Stomach smooth muscle (tissue), 2 donors: ENCODE data around the gene PAQR4.

Experiments used
- H3K27ac ChIP-seq: one replicate; pipeline ENCODE4 v1.7.0; 2013; ENCODE audit warnings: mild to moderate bottlenecking, low read length, inconsistent platforms
- H3K27me3 ChIP-seq, 2 donors: one replicate each; pipeline ENCODE4 v1.7.0; 2013; ENCODE audit warnings: low read length in 2 of 2; ENCODE audit not compliant: insufficient read depth in 2 of 2, control insufficient read depth in 1 of 2
- H3K36me3 ChIP-seq, 2 donors: one replicate each; pipeline ENCODE4 v1.7.0; 2013; ENCODE audit warnings: low read length in 2 of 2; ENCODE audit not compliant: control insufficient read depth in 2 of 2, insufficient read depth in 2 of 2
- H3K4me1 ChIP-seq: one replicate; pipeline ENCODE4 v1.7.0; 2013; ENCODE audit warnings: low read length; ENCODE audit not compliant: control insufficient read depth, insufficient read depth
- H3K4me3 ChIP-seq, 2 donors: one replicate each; pipeline ENCODE4 v1.7.0; 2013; ENCODE audit warnings: low read length in 2 of 2
- H3K9ac ChIP-seq, 2 donors: one replicate each; pipeline ENCODE4 v1.7.0; 2013; ENCODE audit warnings: low read length in 2 of 2, mild to moderate bottlenecking in 1 of 2
- H3K9me3 ChIP-seq, 2 donors: one replicate each; pipeline ENCODE4 v1.7.0; 2013; ENCODE audit warnings: low read length in 2 of 2; ENCODE audit not compliant: control insufficient read depth in 2 of 2
- donor health status: healthy.
- donor health status: Pancreatic carcinoma.

PAQR4 gene

GRCh38 chr16:2946649-2947048 lies 22.5 kb upstream of the PAQR4 start:
- peaks cover 8 to 27% of the 10 kb centered on the region in 2 donors for H3K36me3 ChIP-seq
- no peaks in the 10 kb centered on the region for H3K4me1 ChIP-seq
- no peaks in the 10 kb centered on the region for H3K9me3 ChIP-seq
- no peaks in the 10 kb centered on the region for H3K27me3 ChIP-seq
- H3K27ac ChIP-seq, result no peak overlapping the region
- no peak overlapping the region for H3K4me3 ChIP-seq
- no peak overlapping the region for H3K9ac ChIP-seq

GRCh38 chr16:2948807-2949704 lies 20.1 kb upstream of the PAQR4 start:
- peaks cover 4 to 11% of the 10 kb centered on the region in 2 donors for H3K36me3 ChIP-seq
- no peak overlapping the region for H3K9ac ChIP-seq
- H3K27ac ChIP-seq, result no peak overlapping the region
- H3K4me3 ChIP-seq, result no peak overlapping the region
- H3K4me1 ChIP-seq, result no peaks in the 10 kb centered on the region
- peaks cover 0 to 2% of the 10 kb centered on the region in 2 donors for H3K27me3 ChIP-seq
- no peaks in the 10 kb centered on the region for H3K9me3 ChIP-seq

- peaks cover 3 to 6% of the 10 kb centered on the region in 2 donors for H3K27me3 ChIP-seq
- no peaks in the 10 kb centered on the region for H3K4me1 ChIP-seq
- no peak overlapping the region for H3K27ac ChIP-seq
- no peak overlapping the region for H3K9ac ChIP-seq
- H3K36me3 ChIP-seq, result peaks cover 4 to 11% of the 10 kb centered on the region in 2 donors
- H3K4me3 ChIP-seq, result no peak overlapping the region
- H3K9me3 ChIP-seq, result no peaks in the 10 kb centered on the region
Measured at GRCh38 chr16:2949705-2950352, 19.3 kb upstream of the PAQR4 start.

DNA sequence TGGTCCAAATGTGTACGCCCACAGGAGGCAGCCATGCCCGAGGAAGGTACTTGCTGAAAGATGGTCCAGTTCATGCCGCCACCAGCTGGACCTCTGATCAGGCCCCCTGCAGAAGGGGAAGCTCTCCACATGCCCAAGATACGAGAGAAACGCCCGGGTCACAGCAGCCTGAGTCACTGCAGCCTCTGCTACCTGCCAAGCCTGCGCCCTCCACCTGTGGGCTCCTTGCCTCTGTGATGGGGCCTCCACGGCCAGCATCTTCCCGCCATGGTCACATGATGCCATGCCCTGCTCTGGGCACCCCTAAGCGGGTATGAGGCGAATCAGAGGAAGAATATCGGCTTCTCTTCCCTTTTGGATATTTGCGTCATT lies 18.8 kb upstream of the PAQR4 start:
- no peaks in the 10 kb centered on the region for H3K4me1 ChIP-seq
- peaks cover 4 to 11% of the 10 kb centered on the region in 2 donors for H3K36me3 ChIP-seq
- H3K27ac ChIP-seq, result no peak overlapping the region
- H3K27me3 ChIP-seq, result peaks cover 6% of the 10 kb centered on the region in 2 donors
- no peak overlapping the region for H3K4me3 ChIP-seq
- no peaks in the 10 kb centered on the region for H3K9me3 ChIP-seq
- no peak overlapping the region for H3K9ac ChIP-seq

DNA sequence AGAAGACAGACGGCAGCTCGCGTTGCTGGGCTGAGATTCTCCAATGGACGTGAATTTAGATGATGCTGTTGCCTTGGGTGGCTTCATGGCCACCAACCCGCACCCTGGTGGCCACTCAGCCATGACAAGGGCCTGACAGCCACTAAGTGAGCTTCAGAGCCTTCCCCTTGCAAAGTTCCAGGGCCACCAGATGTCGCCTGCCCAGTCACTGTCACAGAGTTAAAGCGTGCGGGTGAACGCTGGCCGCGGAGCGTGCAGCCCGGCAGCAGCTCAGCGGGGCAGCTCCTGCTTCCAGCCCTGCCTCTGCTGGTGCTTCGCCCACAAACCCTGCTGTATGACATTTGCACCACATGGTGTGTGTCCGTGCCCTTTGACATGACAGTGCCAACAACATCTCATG lies 18.4 kb upstream of the PAQR4 start:
- Histone ChIP-seq H3K9me3 (no peaks in the 10 kb centered on the region), H3K9ac (no peak overlapping the region), H3K27me3 (peaks cover 6 to 8% of the 10 kb centered on the region in 2 donors), H3K4me1 (no peaks in the 10 kb centered on the region), H3K27ac (no peak overlapping the region), H3K4me3 (no peak overlapping the region), H3K36me3 (peaks cover 4 to 11% of the 10 kb centered on the region in 2 donors)

DNA sequence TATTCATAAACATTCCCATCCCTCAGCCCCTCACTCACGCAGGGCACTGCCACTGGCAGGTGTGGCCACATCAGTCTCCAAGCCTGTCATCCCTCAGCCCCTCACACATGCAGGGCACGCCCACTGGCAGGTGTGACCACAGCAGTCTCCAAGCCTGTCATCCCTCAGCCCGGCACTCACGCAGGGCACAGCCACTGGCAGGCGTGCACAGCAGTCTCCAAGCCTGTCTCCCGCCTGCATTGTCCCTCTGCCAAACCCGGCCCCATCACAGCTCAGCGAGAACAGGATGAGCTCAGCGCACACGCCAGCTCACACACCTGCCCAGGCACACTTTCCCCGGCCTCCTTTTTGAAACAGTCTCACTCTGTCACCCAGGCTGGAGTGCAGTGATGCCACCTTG lies 16.5 kb upstream of the PAQR4 start:
- Histone ChIP-seq H3K4me3 (no peak overlapping the region), H3K27ac (no peak overlapping the region), H3K9ac (no peak overlapping the region), H3K4me1 (no peaks in the 10 kb centered on the region), H3K9me3 (no peaks in the 10 kb centered on the region), H3K36me3 (peaks cover 0 to 6% of the 10 kb centered on the region in 2 donors), H3K27me3 (peaks cover 19 to 24% of the 10 kb centered on the region in 2 donors)

DNA sequence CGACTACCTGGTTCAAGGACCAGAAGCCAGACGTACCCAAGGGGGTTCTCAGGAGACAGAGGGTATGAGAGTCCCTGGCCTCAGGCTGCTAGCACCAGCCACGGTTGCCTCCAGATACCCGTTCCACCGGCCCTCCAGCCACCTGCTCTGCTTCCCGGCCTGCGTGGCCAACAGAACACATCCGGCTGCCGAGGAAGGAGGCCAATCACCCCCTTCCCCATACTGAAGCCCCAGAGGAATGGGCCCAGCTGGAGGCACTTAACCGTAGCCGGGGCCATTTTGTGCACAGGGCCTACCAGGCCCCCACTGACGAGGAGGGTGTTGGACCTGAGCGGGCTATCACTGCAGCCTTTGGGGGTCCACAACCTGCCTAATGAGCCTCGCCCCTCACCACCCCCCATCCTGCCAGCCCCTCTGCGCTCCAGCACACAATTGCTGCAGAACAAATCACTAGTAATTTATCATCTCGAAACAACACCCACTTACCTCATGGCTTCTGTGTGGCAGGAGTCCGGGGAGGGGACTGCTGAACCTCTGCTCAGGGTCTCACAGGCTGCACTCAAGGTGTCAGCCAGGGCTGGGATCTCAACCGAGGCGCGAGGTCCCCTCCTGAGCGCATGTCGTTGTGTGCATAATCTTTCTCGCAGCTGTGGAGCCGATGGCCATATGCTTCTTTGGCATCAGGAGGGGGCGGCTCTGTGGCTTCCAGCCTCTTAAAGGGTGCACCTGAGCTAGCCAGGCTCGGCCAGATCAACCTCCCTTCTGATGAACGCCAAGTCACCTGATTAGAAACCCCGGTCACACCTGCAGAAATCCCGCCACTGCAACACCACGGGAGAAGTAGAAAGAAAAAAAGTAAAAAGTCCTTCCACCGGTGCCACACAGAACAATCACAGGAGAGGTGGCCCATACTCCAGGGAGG lies 15.2 kb upstream of the PAQR4 start:
- no peaks in the 10 kb centered on the region for H3K4me1 ChIP-seq
- H3K9me3 ChIP-seq, result no peaks in the 10 kb centered on the region
- no peak overlapping the region for H3K27ac ChIP-seq
- H3K9ac ChIP-seq, result no peak overlapping the region
- H3K36me3 ChIP-seq, result peaks cover 0 to 4% of the 10 kb centered on the region in 2 donors
- H3K27me3 ChIP-seq, result peaks cover 19 to 24% of the 10 kb centered on the region in 2 donors
- H3K4me3 ChIP-seq, result no peak overlapping the region

DNA sequence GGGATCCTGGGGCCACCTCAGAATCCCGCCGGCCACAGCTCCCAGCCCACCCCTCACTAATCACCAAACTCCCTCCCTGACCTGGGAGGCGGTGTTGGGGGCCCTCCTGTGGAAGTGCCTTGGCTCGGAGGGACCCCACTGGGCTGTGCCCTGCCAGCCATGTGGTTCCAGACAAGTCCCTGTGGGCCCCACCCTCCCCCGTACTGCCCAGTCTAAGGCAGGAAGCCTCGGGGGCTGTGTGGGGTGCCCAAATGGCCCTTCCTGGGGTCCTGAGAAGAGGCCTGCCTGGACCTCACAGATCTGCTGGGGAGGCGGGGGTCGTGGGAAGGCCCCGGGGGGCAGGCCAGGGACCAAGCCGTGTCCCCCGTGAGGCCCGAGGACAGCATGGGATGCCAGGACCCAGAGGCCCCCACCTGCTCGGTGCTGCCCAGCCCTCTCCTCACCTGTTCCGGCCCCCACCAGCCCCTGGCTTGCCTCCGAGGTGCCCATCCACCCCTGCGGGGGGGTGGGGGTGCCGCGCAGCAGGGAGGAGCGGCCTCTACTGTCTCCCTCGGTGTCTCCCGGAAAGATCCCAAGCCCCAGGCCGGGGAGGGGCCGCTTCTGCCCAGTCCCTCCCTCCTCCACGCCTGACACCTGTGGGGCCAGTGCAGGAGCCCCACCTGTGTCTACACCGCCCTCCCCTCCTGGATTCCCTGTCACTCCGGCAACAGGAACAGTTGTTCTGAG lies 14.3 kb upstream of the PAQR4 start:
- no peak overlapping the region for H3K27ac ChIP-seq
- no peak overlapping the region for H3K9ac ChIP-seq
- H3K9me3 ChIP-seq, result no peaks in the 10 kb centered on the region
- H3K4me1 ChIP-seq, result no peaks in the 10 kb centered on the region
- H3K27me3 ChIP-seq, result peaks cover 19 to 27% of the 10 kb centered on the region in 2 donors
- H3K36me3 ChIP-seq, result no peaks in the 10 kb centered on the region
- H3K4me3 ChIP-seq, result no peak overlapping the region

DNA sequence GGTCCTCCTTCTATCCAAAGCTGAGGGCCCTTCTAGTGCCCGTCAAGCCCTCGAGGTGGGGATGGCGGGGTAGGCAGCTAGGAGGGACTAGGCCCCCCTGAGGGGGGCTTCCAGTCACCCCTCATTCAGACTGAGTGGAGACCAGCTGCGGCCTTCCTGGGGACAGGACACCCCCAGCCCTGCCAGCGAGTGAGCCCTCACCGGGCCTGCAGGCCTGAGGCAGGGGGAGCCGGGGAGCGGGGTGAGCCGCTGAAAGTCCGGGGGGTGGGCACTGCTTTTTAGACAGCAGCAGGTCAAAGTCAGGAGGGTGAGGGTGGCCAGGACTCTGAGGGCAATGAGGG lies 13.7 kb upstream of the PAQR4 start:
- no peak overlapping the region for H3K4me3 ChIP-seq
- H3K36me3 ChIP-seq, result no peaks in the 10 kb centered on the region
- H3K9me3 ChIP-seq, result no peaks in the 10 kb centered on the region
- peaks cover 19 to 27% of the 10 kb centered on the region in 2 donors for H3K27me3 ChIP-seq
- H3K27ac ChIP-seq, result no peak overlapping the region
- H3K9ac ChIP-seq, result no peak overlapping the region
- no peaks in the 10 kb centered on the region for H3K4me1 ChIP-seq
